PC-9 (cell line): ENCODE measurements around the gene FOXF2. TPM values are rescaled to one million over a fixed set of nuclear protein-coding genes. Genes with fewer than 3 reads are reported as not detected.

Experiments
- BruUV-seq: library from RNA; stranded (reverse); fragments of 400-500 nt; replicated peaks from 2 replicates; lab custom pipeline; 2021; lab: Mats Ljungman, UMichigan
- CTCF ChIA-PET: fragments of 300-600 bp; sonication (Branson Sonifier 250); formaldehyde crosslinking; loops from one replicate; lab custom pipeline; 2022; ENCODE audit warnings: antibody characterized with exemption; lab: Charles Lee
- POLR2A ChIA-PET: fragments of 300-600 bp; sonication (Branson Sonifier 250); formaldehyde crosslinking; loops from one replicate; lab custom pipeline; 2022; ENCODE audit warnings: antibody characterized with exemption; ENCODE audit not compliant: unreplicated experiment; lab: Charles Lee
- DNase-seq, 2 experiments: peaks; one replicate each; pipeline versions ENCODE4 v3.0.0 to v3.0.0-alpha.2; 2015 to 2022; ENCODE audit warnings: mixed read lengths in 1 of 2
- H2AFZ ChIP-seq: fragments of 200-600 bp; sonication (generic); 2 replicates; pipeline ENCODE4 v1.8.1; 2017; ENCODE audit warnings: antibody characterized with exemption
- H3F3A ChIP-seq: fragments of 200-600 bp; sonication (generic); 2 replicates; pipeline ENCODE4 v1.8.1; 2017; ENCODE audit warnings: antibody characterized with exemption, mild to moderate bottlenecking, low read depth; ENCODE audit not compliant: insufficient read depth
- H3K27ac ChIP-seq: fragments of 200-600 bp; sonication (generic); 2 replicates; pipeline ENCODE4 v1.6.1; 2016; ENCODE audit warnings: mixed run types
- H3K27me3 ChIP-seq: fragments of 200-600 bp; sonication (generic); 2 replicates; pipeline ENCODE4 v1.6.1; 2016; ENCODE audit warnings: low read depth, mixed run types; ENCODE audit not compliant: insufficient read depth
- H3K36me3 ChIP-seq: fragments of 200-600 bp; sonication (generic); 2 replicates; pipeline ENCODE4 v1.6.1; 2016; ENCODE audit warnings: low read depth, mixed run types
- H3K4me1 ChIP-seq: fragments of 200-600 bp; sonication (generic); replicated peaks from 2 replicates; pipeline ENCODE4 v1.6.1; 2016; ENCODE audit warnings: mixed run types; ENCODE audit not compliant: insufficient read depth
- H3K4me2 ChIP-seq: fragments of 200-600 bp; sonication (generic); 2 replicates; pipeline ENCODE4 v1.6.1; 2017; ENCODE audit warnings: mixed run types
- H3K4me3 ChIP-seq: fragments of 200-600 bp; sonication (generic); 2 replicates; pipeline ENCODE4 v1.6.1; 2016; ENCODE audit warnings: mixed run types
- H3K79me2 ChIP-seq: fragments of 200-600 bp; sonication (generic); 2 replicates; pipeline ENCODE4 v1.6.1; 2017; ENCODE audit warnings: low read depth, mixed run types
- H3K9me2 ChIP-seq: fragments of 200-600 bp; sonication (generic); 2 replicates; pipeline ENCODE4 v1.8.1; 2017; ENCODE audit warnings: mild to moderate bottlenecking; ENCODE audit not compliant: insufficient read depth
- H3K9me3 ChIP-seq: fragments of 200-600 bp; sonication (generic); 2 replicates; pipeline ENCODE4 v1.8.1; 2016; ENCODE audit warnings: low read depth; ENCODE audit not compliant: insufficient read depth
- H4K20me1 ChIP-seq: fragments of 200-600 bp; sonication (generic); 2 replicates; pipeline ENCODE4 v1.8.1; 2017; ENCODE audit not compliant: insufficient read depth
- CTCF ChIP-seq: fragments of 200-600 bp; sonication (generic); conservative IDR thresholded peaks from 2 replicates; pipeline ENCODE4 v1.6.1; 2017; ENCODE audit warnings: mixed run types, antibody characterized with exemption, mild to moderate bottlenecking, moderate library complexity
- EZH2 ChIP-seq: fragments of 200-600 bp; sonication (generic); IDR thresholded peaks from 2 replicates; pipeline ENCODE4 v1.8.0; 2017; ENCODE audit warnings: antibody characterized with exemption, low read depth
- intact Hi-C: fragments of 100-400 bp; cut with micrococcal nuclease; formaldehyde crosslinking; loops from one replicate; pipeline ENCODE4 v1.10.0; 2022; ENCODE audit not compliant: unreplicated experiment
- total RNA-seq: library from RNA; stranded (reverse); gene quantifications from 2 replicates; pipeline ENCODE4 v1.2.3, GENCODE V29; 2021

Gene FOXF2
- total RNA-seq, 1 experiment from 2014 or later = not detected

GRCh38 chr6:1392813-1393640, 3.7 kb downstream of the FOXF2 start:
- Histone ChIP-seq H3K27me3 (no peaks in the 10 kb centered on the region), H2AFZ (no peak overlapping the region), H4K20me1 (no peaks in the 10 kb centered on the region), H3F3A (no peaks in the 10 kb centered on the region), H3K4me1 (0 out of 2 replicates have a peak, but pooled peaks cover 4% of the 10 kb centered on the region), H3K9me2 (no peaks in the 10 kb centered on the region), H3K4me2 (no peak overlapping the region), H3K36me3 (no peaks in the 10 kb centered on the region), H3K4me3 (no peak overlapping the region), H3K27ac (no peak overlapping the region), H3K9me3 (no peaks in the 10 kb centered on the region), H3K79me2 (no peaks in the 10 kb centered on the region)
- no TSS peak for BruUV-seq
- ChIA-PET CTCF (no interaction called here), POLR2A (no interaction called here)
- intact Hi-C loops = no loop called here
- no peak for DNase-seq
- no peak for TF ChIP-seq EZH2

GRCh38 chr6:1393641-1394283, 4.4 kb downstream of the FOXF2 start:
- Histone ChIP-seq H4K20me1 (no peaks in the 10 kb centered on the region), H3K27ac (no peak overlapping the region), H3K9me3 (no peaks in the 10 kb centered on the region), H3K79me2 (no peaks in the 10 kb centered on the region), H2AFZ (no peak overlapping the region), H3K27me3 (no peaks in the 10 kb centered on the region), H3K9me2 (no peaks in the 10 kb centered on the region), H3F3A (no peaks in the 10 kb centered on the region), H3K4me2 (no peak overlapping the region), H3K36me3 (no peaks in the 10 kb centered on the region), H3K4me3 (no peak overlapping the region), H3K4me1 (0 out of 2 replicates have a peak, but pooled peaks cover 4% of the 10 kb centered on the region)
- BruUV-seq = no TSS peak
- POLR2A ChIA-PET = no interaction called here
- CTCF ChIA-PET = no interaction called here
- DNase-seq = no peak
- intact Hi-C loops = no loop called here
- TF ChIP-seq CTCF = no peak
- no peak for TF ChIP-seq EZH2

GRCh38 chr6:1394514-1395463, 5.4 kb downstream of the FOXF2 start:
- Histone ChIP-seq H2AFZ (no peak overlapping the region), H3K4me1 (0 out of 2 replicates have a peak, but pooled peaks cover 4% of the 10 kb centered on the region), H4K20me1 (no peaks in the 10 kb centered on the region), H3K9me3 (no peaks in the 10 kb centered on the region), H3K4me2 (no peak overlapping the region), H3K9me2 (no peaks in the 10 kb centered on the region), H3K4me3 (no peak overlapping the region), H3F3A (no peaks in the 10 kb centered on the region), H3K27me3 (no peaks in the 10 kb centered on the region), H3K36me3 (no peaks in the 10 kb centered on the region), H3K27ac (no peak overlapping the region), H3K79me2 (no peaks in the 10 kb centered on the region)
- POLR2A ChIA-PET = interaction anchor here (0.7 kb wide), 1 partner anchor 214 kb away, joined by 5 read pairs; no protein-coding TSS in a partner anchor
- intact Hi-C loops = loop anchor here (5.0 kb wide), 1 partner anchor 777 kb away; no protein-coding TSS in a partner anchor
- no TSS peak for BruUV-seq
- TF ChIP-seq CTCF = no peak
- no peak for TF ChIP-seq EZH2
- CTCF ChIA-PET = interaction anchor here (0.6 kb wide), 1 partner anchor 1008 kb away, joined by 18 read pairs; no protein-coding TSS in a partner anchor
- no peak for DNase-seq
